SU-DHL-6 (cell line): Measurements from ENCODE around the gene COPS9.

ENCODE experiments used
- EZH2phosphoT487 ChIP-seq: fragments of 200-600 bp; sonication (generic), shearing (Covaris generic); conservative IDR thresholded peaks from 2 replicates; pipeline ENCODE4 v1.6.1; 2018; ENCODE audit warnings: mild to moderate bottlenecking, antibody characterized with exemption, low read length, moderate library complexity, mixed read lengths
- TF ChIP-seq, protein P1 (sequence below): fragments of 200-600 bp; sonication (generic); IDR thresholded peaks from one replicate; pipeline ENCODE4 v1.5.1; 2017; ENCODE audit warnings: antibody characterized with exemption, mild to moderate bottlenecking, low read length, moderate library complexity; ENCODE audit not compliant: insufficient read depth, poor library complexity, severe bottlenecking

DNA sequence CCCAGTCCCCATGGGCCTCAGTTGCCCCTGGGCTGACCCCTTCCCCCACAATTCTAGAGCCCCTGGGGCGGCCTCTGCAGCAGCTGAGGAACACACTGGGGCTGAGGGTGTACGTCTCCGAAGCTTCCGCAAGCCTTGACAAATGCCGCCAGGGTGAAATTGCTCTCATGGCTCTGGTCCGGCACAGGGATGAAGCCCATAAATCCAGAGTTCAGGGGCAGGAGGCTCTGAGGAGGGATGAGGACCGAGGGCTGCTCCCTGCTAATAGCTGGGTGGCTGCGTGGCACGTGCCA is 31.4 kb upstream of the COPS9 start:
- TF ChIP-seq, protein P1, sequence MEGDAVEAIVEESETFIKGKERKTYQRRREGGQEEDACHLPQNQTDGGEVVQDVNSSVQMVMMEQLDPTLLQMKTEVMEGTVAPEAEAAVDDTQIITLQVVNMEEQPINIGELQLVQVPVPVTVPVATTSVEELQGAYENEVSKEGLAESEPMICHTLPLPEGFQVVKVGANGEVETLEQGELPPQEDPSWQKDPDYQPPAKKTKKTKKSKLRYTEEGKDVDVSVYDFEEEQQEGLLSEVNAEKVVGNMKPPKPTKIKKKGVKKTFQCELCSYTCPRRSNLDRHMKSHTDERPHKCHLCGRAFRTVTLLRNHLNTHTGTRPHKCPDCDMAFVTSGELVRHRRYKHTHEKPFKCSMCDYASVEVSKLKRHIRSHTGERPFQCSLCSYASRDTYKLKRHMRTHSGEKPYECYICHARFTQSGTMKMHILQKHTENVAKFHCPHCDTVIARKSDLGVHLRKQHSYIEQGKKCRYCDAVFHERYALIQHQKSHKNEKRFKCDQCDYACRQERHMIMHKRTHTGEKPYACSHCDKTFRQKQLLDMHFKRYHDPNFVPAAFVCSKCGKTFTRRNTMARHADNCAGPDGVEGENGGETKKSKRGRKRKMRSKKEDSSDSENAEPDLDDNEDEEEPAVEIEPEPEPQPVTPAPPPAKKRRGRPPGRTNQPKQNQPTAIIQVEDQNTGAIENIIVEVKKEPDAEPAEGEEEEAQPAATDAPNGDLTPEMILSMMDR, result no peak
- no peak for TF ChIP-seq EZH2phosphoT487
